Endothelial cell of umbilical vein (primary cell): ENCODE results near the gene ATAD2B.

Experiments used
- EZH2 ChIP-seq: IDR thresholded peaks from 2 replicates; pipeline ENCODE4 v1.6.1; 2012; ENCODE audit warnings: borderline replicate concordance, low read depth, mild to moderate bottlenecking, moderate library complexity, low read length, inconsistent platforms; ENCODE audit not compliant: severe bottlenecking
- FOS ChIP-seq: IDR thresholded peaks from 2 replicates; pipeline ENCODE4 v1.6.1; 2011; ENCODE audit warnings: mild to moderate bottlenecking, low read length, moderate library complexity, borderline replicate concordance; ENCODE audit not compliant: insufficient read depth
- GATA2 ChIP-seq: IDR thresholded peaks from 2 replicates; pipeline ENCODE4 v1.7.0; 2011; ENCODE audit warnings: low read depth, mild to moderate bottlenecking, moderate library complexity, mixed read lengths, low read length; ENCODE audit not compliant: insufficient read length, insufficient read depth
- POLR2A ChIP-seq: IDR thresholded peaks from 2 replicates; pipeline ENCODE4 v1.6.1; 2012; ENCODE audit warnings: low read depth, mild to moderate bottlenecking, control low read depth, low read length
- POLR2AphosphoS5 ChIP-seq: IDR thresholded peaks from 2 replicates; pipeline ENCODE4 v1.6.1; 2012; ENCODE audit warnings: low read depth, mild to moderate bottlenecking, control low read depth, low read length, moderate library complexity; ENCODE audit not compliant: insufficient read depth
- TF ChIP-seq, protein P1 (sequence below), 2 donors: IDR thresholded peaks; 1 replicate in 1 of 2; 2 replicates in 1 of 2; pipeline ENCODE4 v1.5.1; 2011; ENCODE audit warnings: low read length in 2 of 2, mild to moderate bottlenecking in 2 of 2, moderate library complexity in 2 of 2, control low read depth in 1 of 2, inconsistent platforms in 1 of 2, low read depth in 1 of 2; ENCODE audit not compliant: insufficient read depth in 1 of 2; ENCODE audit errors: extremely low read depth in 1 of 2
- TF ChIP-seq, protein P2 (sequence below): IDR thresholded peaks from 2 replicates; pipeline ENCODE4 v1.6.1; 2011; ENCODE audit not compliant: insufficient read depth, insufficient read length

DNA sequence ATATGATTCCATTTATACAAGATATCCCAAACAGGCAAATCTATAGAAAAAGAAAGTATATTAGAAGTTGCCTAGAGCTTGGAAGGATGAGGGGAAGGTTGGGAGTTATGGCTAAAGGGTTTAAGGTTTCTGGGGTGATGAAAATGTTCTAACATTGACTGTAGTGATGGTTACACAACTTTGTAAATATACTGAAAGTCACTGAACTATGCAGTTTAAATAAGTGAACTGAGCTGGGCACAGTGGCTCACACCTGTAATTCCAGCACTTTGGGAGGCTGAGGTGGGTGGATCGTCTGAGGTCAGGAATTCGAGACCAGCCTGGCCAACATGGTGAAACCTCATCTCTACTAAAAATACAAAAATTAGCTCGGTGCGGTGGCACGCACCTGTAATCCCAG lies 91.5 kb downstream of the ATAD2B start:
- TF ChIP-seq, protein P1, sequence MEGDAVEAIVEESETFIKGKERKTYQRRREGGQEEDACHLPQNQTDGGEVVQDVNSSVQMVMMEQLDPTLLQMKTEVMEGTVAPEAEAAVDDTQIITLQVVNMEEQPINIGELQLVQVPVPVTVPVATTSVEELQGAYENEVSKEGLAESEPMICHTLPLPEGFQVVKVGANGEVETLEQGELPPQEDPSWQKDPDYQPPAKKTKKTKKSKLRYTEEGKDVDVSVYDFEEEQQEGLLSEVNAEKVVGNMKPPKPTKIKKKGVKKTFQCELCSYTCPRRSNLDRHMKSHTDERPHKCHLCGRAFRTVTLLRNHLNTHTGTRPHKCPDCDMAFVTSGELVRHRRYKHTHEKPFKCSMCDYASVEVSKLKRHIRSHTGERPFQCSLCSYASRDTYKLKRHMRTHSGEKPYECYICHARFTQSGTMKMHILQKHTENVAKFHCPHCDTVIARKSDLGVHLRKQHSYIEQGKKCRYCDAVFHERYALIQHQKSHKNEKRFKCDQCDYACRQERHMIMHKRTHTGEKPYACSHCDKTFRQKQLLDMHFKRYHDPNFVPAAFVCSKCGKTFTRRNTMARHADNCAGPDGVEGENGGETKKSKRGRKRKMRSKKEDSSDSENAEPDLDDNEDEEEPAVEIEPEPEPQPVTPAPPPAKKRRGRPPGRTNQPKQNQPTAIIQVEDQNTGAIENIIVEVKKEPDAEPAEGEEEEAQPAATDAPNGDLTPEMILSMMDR (IDR thresholded peaks at IDR 0.05; ENCODE audit: extremely low read depth in 1 of 2, insufficient read depth in 1 of 2, low read depth in 1 of 2, low read length in 2 of 2) = no peak
- TF ChIP-seq EZH2 (no peak), POLR2AphosphoS5 (no peak), POLR2A (no peak), FOS (no peak), GATA2 (no peak)
- TF ChIP-seq, protein P2, sequence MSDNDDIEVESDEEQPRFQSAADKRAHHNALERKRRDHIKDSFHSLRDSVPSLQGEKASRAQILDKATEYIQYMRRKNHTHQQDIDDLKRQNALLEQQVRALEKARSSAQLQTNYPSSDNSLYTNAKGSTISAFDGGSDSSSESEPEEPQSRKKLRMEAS = no peak
